NCI-H2196 (cell line): ENCODE results near the gene VGF.
"Not testable (repeated sequence)": the region's sequence is repeated elsewhere in the genome, so short reads cannot be mapped to it uniquely, and the experiment has no call there.

Experiments used
- DNase-seq: peaks from one replicate; lab custom pipeline; 2025; ENCODE audit not compliant: unreplicated experiment; lab: John Stamatoyannopoulos, UW

The VGF gene

DNA sequence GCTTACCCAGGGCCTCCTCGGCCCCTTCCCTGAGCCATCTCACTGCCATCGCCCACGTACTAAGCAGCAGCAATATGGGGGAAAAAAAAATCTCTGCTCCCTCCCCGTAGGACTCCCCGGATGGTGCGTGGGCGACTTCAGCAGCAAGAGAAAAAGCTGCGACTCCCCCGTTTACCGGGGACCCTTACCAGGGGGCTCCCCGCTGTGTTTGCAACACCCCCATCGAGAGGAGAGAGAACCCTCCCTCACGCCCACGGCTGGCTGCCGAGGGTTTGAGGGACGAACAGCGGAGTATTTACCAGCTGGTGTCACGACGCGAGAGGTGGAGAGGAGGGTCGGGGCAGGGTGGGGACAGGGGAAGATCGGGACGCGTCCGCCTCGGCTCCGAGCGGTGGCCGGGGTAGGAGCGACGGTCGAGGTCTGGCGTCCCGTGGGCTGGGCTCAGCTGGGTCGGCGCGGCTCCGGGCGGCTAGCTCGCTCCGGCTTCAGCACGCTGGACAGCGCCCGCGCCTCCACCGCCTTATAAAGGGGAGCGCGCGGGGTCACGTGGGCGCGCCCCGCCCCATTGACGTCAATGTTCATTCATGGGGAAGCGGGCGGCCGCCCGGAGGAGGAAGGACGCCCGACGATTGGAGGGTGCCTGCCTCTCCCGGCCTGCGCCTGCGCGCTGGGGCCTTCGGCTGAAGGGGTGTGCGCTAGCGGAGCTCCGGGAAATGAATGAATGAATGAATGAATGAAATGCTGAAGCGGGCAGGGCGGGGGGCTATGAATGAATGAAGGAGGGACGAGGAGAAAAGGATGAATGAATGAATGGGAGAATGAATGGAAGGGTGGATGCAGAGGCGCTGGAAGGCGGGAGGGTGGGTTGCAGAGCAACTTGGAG, at the start of gene VGF:
TSS of gene VGF (minus strand) at position 495 of the 883 bp plus-strand sequence. CDS start 726 bp downstream, outside the sequence.
- peak; percentile 99 for DNase-seq

DNA sequence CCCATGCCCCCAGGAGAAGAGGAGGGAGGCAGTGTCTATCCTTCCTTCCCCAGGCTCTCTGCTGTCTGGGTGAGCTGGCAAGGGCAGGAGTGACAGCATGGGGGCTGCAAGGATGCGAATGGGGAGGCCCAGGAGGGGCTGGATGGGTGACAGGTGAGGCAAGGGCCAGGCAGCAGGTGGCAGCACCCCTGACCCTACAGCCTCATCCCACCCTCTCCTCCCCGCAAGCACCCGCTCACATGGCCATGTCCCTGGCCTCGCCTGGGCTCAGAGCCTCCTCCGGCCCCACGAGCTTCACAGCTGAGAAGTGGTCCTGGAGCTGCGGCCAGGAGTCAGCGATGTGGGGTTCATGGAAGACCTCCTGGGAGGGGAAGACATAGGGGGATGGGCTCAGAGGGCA, 46.6 kb upstream of the VGF start:
- no peak for DNase-seq

DNA sequence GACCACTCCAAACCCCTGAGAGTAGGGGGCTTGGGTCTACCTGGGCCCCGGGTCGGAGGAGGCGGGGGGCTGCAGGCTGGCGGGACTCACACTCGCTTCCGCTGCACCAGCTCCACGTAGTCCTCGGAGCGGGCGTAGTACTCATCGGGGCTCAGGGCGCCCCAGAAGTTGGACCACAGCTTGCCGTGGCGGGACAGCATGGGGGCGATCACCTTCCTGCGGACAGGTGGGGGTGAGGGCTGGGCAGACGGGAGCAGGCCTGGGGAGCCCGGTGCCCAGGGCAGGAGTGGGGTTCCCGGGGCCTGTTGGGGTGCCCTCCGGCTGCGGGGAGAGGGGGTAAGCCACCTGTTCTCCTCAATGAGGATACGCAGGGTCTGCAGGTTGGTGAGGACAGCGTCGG, 46.1 kb upstream of the VGF start:
- no peak for DNase-seq

DNA sequence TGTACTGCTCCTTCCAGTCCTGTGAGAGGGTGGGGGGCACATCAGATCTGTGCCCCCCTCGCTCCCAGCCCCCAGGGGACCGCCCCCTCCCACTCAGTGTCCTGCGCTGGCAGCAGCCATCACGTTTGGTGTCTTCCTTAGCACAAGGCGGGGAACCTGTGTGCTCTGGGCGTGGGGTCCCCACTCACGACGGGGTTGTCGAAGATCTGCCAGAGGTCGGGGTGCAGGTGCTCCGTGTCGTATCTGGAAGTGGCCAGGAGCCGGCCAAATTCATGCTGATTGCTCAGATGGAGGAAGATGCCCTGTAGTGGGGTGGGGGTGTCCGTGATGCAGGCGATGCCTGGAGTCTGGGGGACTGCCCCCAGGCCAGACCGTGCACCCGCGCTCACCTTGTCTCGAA, 44.8 kb upstream of the VGF start:
- DNase-seq = no peak

DNA sequence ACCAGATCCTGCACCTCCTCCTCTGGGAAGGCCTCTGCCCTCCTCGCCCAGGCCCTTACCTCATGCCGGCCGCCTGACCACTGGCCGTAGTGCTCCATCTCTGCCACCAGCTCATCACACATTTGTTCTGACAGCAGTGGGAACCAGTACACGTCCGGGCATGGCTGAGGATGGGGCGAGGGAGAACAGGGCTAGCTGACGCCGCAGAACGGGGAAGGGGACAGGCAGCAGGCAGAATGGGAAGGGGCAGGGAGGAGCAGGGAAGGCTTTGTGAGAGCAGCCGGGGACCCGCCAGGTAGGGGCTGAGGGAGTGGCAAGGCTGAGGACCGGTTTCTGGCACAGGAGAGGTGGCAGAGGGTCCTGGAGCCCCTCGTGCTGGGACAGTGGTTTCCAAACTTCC, 43.4 kb upstream of the VGF start:
- no peak for DNase-seq

DNA sequence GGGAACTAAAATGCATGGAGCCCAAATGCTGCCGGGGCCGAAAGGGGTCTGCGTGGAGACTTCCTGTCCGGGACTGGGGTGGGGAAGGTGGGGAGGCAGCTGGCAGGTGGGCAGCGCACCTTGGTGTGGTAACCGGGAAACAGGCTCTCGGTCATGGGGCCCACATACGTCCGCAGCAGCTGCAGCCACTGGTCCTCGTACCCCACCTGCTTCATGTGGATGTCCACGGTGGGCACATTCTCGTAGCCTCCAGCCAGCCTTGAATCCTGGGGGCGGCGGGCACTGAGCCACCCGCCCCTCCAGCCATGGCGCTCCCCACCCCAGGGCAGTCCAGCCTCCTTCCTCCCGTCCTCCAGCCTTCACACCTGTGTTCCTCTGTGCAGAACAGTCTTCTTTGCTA, 42.1 kb upstream of the VGF start:
- no peak for DNase-seq

DNA sequence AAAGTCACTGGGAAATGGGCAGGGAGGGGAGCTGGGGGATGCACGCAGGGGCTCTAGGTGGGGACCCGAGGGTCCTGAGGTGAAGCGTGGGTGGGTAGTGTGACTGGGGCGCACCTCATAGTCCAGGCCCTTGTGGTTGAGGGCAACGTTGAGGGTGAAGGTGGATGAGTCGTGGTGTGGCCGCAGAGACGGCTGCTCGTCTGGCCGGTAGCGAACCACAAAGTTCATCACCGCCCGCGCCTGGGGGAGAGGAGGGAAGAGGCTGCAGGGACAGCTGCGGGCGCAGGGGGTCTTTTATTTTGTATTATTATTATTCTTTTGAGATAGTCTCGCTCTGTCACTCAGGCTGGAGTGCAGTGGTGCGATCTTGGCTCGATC, 41.3 kb upstream of the VGF start:
- no peak for DNase-seq

DNA sequence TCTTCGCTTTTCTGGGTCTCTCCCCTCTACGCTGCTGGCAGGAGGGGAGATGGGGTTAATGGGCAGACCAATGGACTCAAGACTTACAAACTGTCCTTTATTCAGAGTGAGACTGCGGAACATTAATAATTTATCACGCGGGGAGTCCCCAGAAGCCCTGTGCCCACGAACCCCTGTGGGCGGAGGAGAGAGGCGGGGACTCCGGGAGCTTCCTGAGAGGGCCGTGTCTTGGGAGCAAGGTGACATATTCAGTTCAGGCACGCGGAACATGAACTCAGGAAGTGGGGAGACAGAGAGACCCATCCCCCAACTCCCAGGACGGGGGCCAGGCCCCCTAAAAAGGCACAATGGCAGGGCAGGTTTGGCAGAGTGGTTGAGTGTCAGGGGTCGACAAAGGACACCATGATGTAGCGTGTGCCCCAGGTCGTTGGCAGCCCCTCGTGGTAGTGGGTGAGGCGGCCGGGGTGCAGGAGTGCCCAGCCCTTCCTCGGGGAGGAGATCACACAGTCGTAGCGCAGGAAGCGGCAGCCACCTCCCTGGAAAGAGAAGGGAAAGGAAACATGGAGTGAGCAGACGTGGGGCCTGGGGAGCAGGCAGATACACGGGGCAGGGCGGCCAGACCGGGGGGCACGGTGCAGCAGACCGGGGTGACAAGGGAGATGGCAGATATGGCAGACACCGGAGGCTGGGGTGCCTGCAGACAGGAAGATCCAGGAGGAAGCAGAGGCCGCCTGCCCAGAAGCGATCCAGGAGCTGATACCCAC, 40.7 kb upstream of the VGF start:
- DNase-seq = no peak

DNA sequence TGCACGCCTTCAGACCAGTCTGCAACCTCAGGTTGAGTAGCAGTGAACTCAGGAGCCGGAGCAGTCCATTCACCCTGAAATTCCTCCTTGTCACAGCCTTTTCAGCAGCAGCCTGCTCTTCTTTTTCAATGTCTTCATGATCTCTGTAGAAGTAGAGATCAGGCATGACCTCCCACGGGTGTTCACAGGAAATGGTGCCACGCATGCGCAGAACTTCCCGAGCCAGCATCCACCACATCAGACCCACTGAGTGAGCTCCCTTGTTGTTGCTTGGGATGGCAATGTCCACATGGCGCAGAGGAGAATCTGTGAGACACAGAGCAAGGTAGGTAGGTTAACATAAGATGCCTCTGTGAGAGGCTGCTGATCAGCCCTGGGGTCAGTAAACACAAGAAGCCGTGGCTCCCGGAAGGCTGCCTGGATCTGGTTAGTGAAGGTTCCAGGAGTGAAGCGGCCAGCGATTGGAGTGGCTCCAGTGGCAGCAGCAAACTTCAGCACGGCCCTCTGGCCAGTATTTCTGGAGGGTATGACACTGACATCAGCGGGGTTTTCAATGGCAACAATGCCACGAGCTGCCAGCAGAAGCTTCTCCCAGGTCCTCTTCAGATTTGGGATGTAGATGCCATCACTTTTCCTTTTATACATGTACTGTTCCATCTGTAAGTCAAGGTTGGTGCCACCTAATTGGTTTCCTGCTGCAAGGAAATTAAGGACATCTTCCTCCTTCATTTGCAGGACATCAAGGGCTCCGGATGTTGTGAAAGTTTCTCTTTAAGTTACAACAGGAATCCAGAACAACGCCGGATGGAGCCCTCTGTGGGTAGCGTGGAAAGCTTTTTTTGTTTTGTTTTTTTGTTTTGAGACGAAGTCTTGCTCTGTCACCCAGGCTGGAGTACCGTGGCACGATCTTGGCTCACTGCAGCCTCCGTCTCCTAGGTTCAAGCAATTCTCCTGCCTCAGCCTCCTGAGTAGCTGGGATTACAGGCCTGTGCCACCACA, 38.7 kb upstream of the VGF start:
- DNase-seq = not testable (repeated sequence)

DNA sequence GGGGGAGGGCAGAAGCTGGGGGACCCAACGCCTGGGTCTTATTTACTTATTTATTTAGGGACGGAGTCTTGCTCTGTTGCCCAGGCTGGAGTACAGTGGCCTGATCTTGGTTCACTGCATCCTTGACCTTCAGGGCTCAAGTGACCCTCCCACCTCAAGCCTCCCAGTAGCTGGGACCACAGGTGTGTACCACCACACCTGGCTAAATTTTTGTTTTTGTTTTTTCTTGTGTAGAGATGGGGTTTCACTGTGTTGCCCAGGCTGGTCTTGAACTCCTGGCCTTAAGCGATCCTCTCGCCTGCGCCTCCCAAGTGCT, 37.2 kb upstream of the VGF start:
- DNase-seq = no peak

DNA sequence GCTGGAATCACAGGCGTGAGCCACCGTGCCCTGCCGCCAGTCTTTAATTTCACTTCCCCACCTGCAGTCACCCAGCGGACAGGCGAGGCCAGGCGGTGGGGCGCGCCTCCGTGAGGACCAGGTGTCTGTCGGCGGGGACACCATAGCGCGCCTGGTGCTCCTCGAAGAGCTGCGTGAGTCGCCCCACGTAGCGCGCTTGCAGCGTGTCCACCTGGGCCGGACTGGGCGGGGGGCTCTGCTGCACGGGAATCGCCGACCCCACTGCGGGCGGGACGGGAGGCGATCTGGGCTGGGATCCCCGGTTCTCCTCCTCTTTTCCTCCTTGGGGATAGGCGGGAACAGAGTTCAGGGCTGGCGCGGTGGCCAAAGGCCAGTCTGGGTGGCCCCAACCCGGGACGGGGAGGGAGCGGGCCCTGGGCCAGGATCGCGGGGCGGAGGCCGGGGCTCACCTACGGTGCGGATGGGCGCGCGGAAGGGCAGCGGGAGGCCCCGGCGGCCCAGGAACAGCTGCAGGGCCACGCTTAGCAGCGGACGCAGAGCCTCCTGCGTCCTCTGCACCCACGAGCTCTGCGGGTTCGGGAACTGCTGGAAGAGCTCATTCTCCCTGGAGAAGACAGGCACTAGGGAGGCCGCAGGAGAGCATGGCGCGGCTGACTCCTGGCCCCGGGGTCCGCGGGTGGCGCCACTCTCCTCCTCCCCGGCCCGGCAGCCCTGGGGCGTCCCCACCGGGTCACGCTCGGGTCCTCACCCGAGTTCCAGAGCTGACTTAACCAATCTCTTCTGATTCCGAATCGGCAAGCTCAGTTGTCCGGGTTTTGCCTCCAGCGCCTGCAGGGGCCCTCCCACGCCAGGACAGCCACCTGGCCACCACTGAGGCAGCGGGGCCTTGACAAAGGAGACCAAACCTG, 36.6 kb upstream of the VGF start:
- DNase-seq = no peak

DNA sequence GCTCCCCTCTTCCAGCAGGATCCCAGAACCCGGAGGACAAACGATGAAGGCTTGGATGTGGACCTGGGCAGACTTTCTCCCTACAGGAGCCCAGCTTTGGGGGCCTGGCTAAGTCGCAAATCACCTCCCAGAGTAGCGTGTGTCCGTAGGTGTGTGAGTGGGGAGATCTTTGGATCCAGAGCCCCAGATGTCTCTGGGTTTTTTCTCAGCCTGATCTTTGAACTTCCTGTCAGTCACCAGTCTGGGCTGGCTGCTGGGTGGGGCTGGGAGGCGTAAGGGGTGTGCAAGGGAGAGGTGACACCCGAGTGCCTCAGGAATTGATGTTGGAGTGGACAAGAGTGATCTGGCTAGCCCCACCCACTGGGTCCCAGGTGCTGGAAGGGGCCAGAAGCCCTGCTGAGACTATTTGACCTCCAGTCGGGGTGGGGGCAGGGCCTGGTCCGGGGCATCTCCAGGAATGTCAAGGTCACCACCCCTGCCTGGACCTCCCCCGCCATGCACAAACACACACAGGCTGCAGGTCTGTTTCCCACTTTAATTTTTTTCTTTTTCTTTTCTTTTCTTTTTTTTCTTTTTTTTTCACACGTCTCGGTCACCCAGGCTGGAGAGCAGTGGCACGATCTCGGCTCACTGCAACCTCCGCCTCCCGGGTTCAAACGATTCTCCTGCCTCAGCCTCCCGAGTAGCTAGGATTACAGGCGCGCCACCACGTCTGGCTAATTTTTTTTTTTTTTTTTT, 35.7 kb upstream of the VGF start, which contains the start of gene MOGAT3:
TSS of gene MOGAT3 (minus strand) at position 175 of the 738 bp plus-strand sequence. CDS start 182 bp downstream, outside the sequence.
- no peak for DNase-seq

DNA sequence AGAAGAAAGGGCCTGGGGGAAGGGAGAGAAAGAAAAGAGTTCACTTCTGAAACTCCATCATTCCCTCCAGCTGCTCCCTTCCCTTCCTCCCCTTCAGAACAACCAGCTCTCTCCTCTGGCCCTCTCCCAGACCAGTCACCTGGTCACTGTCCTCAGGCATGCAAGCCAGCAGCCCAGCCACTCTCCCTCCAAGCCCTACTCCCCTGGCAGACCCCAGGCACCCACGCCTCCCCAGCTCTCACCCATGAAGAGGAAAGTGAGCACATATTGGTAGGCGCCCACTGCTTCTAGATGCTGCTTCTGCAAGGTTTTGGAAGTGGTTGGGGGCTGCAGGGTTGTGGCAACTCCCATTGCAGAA, 35.1 kb upstream of the VGF start:
- no peak for DNase-seq

DNA sequence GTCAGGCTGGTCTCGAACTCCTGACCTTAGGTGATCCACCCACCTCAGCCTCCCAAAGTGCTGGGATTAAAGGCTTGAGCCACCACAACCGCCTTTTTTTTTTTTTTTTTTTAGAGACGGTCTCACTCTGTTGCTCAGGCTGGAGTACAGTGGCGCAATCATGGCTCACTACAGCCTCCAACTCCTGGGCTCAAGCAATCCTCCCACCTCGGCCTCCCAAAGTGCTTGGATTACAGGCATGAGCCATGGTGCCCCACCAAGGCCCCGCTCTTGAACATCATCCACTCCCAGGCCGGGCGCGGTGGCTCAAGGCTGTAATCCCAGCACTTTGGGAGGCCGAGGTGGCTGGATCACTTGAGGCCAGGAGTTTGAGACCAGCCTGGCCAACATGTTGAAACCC, 34.2 kb upstream of the VGF start:
- not testable (repeated sequence) for DNase-seq

DNA sequence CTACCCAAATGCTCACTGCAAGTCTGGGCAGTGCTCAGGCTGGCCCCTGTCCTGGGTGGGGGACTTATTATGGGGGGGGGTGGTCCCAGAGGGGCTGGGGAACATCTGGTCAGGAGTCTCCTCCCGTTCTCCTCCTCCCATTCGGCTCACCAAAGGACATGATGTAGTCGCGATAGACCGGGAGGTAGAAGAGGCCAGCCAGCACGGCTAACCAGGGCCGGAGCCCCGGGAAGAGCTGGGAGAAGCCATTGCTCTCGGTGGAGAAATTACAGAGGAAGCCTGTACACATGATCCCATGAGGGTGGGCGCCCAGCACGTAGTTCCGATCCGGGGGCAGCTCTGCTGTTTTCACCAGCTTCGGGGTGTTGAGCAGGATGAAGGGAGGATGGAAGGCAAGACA, 33.1 kb upstream of the VGF start:
- DNase-seq = no peak

DNA sequence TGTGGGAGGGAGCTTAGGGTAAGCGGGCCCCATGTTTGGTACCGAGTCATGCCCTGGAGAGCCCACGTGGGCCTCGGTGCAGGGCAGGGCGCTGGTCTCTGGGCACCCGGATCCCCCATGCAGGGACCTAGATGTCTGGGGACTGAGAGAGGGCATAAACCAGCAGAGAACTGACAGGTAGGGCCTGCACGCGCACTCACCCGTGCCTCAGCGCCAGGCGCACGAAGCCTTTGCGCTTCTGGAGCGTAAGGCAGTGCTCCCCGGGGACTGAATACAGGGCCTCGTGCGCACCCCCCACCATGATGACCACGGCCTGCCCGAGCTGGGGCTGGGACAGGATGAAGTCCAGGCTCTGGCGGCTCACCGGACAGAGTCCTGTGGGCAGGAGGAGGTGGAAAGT, 32.6 kb upstream of the VGF start:
- DNase-seq = no peak

DNA sequence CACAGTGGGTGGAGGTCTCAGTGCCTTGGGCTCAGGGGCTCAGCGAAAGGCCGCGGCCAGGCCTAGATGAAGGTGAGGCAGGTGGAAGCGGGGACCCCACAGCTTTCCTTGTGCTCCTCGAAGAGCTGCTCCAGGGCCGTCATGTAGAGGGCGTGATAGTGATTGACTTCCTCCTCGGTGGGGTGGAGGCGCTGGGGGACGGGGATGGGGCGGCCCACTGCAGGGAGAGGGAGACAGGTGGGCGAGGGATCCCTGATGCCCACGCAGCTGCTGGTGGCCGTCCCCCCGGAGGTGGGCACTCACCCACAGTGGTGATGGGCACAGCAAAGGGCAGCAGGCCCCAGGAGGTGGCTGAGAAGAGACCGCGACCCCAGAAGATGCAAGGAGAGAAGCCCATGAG, 30.5 kb upstream of the VGF start:
- DNase-seq = no peak

DNA sequence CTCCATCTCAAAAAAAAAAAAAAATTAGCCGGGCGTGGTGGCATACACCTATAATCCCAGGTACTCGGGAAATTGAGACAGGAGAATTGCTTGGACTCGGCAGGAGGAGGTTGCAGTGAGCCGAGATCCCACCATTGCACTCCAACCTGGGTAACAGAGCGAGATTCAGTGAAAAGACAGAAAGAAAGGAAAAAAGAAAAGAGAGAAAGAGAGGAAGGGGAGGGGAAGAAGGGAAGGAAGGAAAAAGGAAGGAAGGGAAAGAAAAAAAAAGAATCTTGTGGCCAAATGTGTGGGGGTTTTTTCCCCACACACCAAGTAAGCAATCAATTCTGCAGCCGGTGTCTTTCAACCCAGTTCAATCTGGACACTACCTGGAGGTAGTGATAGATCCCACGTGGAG, 23.7 kb upstream of the VGF start:
- DNase-seq = no peak

DNA sequence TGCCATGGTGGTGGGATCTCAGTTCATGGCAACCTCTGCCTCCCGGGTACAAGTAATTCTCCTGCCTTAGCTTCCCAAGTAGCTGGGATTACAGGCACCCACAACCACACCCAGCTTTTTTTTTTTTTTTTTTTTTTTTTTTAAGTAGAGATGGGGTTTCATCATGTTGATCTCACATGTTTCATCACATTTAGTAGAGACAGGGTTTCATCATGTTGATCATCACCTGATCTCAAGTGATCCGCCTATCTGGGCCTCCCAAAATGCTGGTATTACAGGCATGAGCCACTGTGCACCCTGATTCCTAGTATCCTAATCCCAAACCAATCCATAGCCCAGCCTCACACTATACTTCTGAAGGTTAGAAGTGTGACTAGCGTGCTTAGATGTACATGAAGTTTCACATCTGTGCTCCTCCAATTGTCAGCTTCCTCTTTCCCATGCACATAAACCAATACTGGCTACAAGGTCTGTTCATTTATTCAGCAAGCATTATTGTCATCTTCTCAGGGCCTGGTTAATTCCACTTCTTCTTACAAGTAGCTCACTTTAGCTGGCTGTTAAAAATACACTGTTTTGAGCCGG, 21.6 kb upstream of the VGF start:
- no peak for DNase-seq
